Adrenal gland (tissue), 12 donors: ENCODE measurements around the gene PUS7. TPM values are rescaled to one million over a fixed set of nuclear protein-coding genes. Genes with fewer than 3 reads are reported as not detected.

Source experiments
- DNase-seq, 7 donors: peaks; one replicate each; pipeline ENCODE4 v3.0.0-alpha.2; 2019 to 2020
- H3K27ac ChIP-seq, 5 donors: fragments of 200-600 bp; sonication (generic) in 4 of 5; 1 replicate in 3 of 5; 2 replicates in 2 of 5; pipeline versions ENCODE4 v1.5.1 to v1.8.0; 2016 to 2020; ENCODE audit warnings: mild to moderate bottlenecking in 1 of 5
- H3K27me3 ChIP-seq: fragments of 200-600 bp; 2 replicates; pipeline ENCODE4 v1.8.0; 2021
- H3K36me3 ChIP-seq, 2 donors: fragments of 200-600 bp; replicated peaks in 1 of 2; 1 replicate in 1 of 2; 2 replicates in 1 of 2; pipeline versions ENCODE4 v1.5.1 to v1.8.0; 2018 to 2022
- H3K4me1 ChIP-seq, 2 donors: fragments of 200-600 bp; replicated peaks in 1 of 2; 1 replicate in 1 of 2; 2 replicates in 1 of 2; pipeline versions ENCODE4 v1.5.1 to v1.8.0; 2018 to 2021
- H3K4me3 ChIP-seq, 4 donors: fragments of 200-600 bp; sonication (generic) in 3 of 4; one replicate each; pipeline ENCODE4 v1.5.1; 2016 to 2018
- H3K9me3 ChIP-seq, 3 donors: fragments of 200-600 bp; sonication (generic) in 1 of 3; replicated peaks in 1 of 3; 1 replicate in 2 of 3; 2 replicates in 1 of 3; pipeline versions ENCODE4 v1.5.1 to v1.8.0; 2016 to 2021
- POLR2A ChIP-seq, 2 donors: fragments of 450-650 bp; IDR thresholded peaks; one replicate each; pipeline ENCODE4 v1.6.1; 2017; ENCODE audit warnings: antibody characterized with exemption in 2 of 2, mild to moderate bottlenecking in 2 of 2, moderate library complexity in 1 of 2
- WGBS, 4 donors: extraction: QIAGEN DNeasy Blood & Tissue Kit in 2 of 4; methylation state at CpG; one replicate each; pipeline versions ENCODE4 v1.1.5 to v1.1.7; 2013 to 2017; 5-methylcytosine and 5-hydroxymethylcytosine counted together
- intact Hi-C, 2 donors: fragments of 100-400 bp; cut with DNase I; formaldehyde crosslinking; loops; one replicate each; pipeline versions ENCODE4 v1.14.1 to v1.15.0; 2022 to 2023
- polyA plus RNA-seq, 3 donors: library from polyadenylated mRNA; stranded (reverse); fragments of 200-250 nt in 2 of 3; fragments of 350-450 nt in 1 of 3; fragmentation: Illumina TruSeq in 1 of 3; extraction: RNeasy Lipid Tissue Mini Kit (QIAGEN cat#74804) in 1 of 3; gene quantifications; one replicate each; pipeline ENCODE4 v1.2.3, GENCODE V29; 2013 to 2014
- total RNA-seq, 9 donors: library from RNA; depleted of rRNA in 4 of 9; stranded (reverse); fragments of >200 nt in 4 of 9; fragments of 120-200 nt in 1 of 9; fragmentation: NEBNext Ultra II Directional in 1 of 9; extraction: Animal tissue kit (Norgen Biotek cat#: 25700) in 1 of 9; gene quantifications; one replicate each; pipeline versions ENCODE4 v1.1.0 to v1.2.4, GENCODE V29; 2013 to 2023
- TF ChIP-seq, protein P1 (sequence below), 6 experiments: fragments of 450-650 bp in 4 of 6; fragments of 200-600 bp in 2 of 6; sonication (generic) in 1 of 6; IDR thresholded peaks; 1 replicate in 5 of 6; 2 replicates in 1 of 6; pipeline versions ENCODE4 v1.5.1 to v1.8.0; 2016 to 2021; ENCODE audit warnings: antibody characterized with exemption in 6 of 6, mild to moderate bottlenecking in 2 of 6, moderate library complexity in 1 of 6
- donor health status: healthy with polysubstance abuse.
- donor health status: Bipolar disorder and iron deficiency.
- donor health status: DM: yes; HTN: yes; CAD: no.
- donor health status: DM: no; HTN: no; CAD: no.
- donor health status: DM: no; HTN: no; CAD: no.
- donor health status: DM: yes; HTN: yes; CAD: no.

Gene PUS7
- total and polyA plus RNA-seq, 12 donors: 2.6 to 15.3 (median 6.0) TPM

DNA sequence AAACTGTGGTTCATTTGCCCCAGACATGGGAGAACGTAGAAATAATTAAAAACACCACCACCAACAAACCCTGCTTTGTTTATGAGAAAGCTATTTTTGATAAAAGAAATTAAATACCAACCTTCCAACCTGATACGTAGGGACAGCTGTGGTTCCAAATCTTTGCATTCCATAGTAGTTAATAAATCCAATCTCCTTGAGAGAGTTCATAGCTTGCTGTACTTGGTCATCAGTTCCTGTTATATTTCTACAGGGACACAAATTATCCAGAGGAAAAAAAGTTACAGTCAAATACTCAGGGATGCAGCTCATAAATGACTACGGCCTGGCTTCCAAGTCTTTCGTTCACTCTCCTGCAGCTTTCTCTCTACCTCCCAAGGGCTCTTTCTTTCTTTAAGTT is 41.1 kb downstream of the PUS7 start:
- TF ChIP-seq, protein P1, sequence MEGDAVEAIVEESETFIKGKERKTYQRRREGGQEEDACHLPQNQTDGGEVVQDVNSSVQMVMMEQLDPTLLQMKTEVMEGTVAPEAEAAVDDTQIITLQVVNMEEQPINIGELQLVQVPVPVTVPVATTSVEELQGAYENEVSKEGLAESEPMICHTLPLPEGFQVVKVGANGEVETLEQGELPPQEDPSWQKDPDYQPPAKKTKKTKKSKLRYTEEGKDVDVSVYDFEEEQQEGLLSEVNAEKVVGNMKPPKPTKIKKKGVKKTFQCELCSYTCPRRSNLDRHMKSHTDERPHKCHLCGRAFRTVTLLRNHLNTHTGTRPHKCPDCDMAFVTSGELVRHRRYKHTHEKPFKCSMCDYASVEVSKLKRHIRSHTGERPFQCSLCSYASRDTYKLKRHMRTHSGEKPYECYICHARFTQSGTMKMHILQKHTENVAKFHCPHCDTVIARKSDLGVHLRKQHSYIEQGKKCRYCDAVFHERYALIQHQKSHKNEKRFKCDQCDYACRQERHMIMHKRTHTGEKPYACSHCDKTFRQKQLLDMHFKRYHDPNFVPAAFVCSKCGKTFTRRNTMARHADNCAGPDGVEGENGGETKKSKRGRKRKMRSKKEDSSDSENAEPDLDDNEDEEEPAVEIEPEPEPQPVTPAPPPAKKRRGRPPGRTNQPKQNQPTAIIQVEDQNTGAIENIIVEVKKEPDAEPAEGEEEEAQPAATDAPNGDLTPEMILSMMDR (IDR thresholded peaks at IDR 0.05): no peak
- no peak for TF ChIP-seq POLR2A (IDR thresholded peaks at IDR 0.05)
- H3K4me3 ChIP-seq: no peak overlapping the region
- H3K4me1 ChIP-seq: no peaks in the 10 kb centered on the region
- 95 to 98% (median 97%) methylated on average over 4 of the region's 4 CpGs for WGBS, 4 donors
- no peaks in the 10 kb centered on the region for H3K36me3 ChIP-seq
- H3K9me3 ChIP-seq: no peaks in the 10 kb centered on the region
- no peaks in the 10 kb centered on the region for H3K27me3 ChIP-seq
- intact Hi-C loops: loop anchor here in 1 of 2 donors (10.0 kb wide), 1 partner anchor 76 kb away; no protein-coding TSS in a partner anchor
- DNase-seq: no peak
- H3K27ac ChIP-seq: no peak overlapping the region

DNA sequence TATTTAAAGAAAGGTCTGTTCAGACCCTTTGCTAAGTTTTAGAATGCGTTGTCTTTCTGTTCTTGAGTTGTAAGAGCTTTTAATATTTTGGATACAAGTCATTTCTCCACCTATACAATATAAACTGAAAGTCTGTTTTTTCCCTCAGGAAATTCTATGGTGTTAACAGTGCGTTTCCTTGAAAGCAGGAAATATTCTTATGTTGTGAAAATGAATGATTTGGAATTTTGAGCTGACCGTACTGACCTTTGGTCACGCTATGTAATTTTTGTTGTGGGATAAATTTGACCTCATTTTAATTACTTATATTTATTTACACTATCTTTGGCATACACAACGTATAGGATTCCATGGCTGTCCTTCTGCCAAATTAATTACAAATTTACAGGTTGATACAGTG is 43.5 kb downstream of the PUS7 start:
- H3K36me3 ChIP-seq: no peaks in the 10 kb centered on the region
- H3K9me3 ChIP-seq: no peaks in the 10 kb centered on the region
- TF ChIP-seq, protein P1 (IDR thresholded peaks at IDR 0.05): no peak
- no peak for TF ChIP-seq POLR2A (IDR thresholded peaks at IDR 0.05)
- intact Hi-C loops: loop anchor here in 1 of 2 donors (10.0 kb wide), 1 partner anchor 74 kb away; no protein-coding TSS in a partner anchor
- H3K4me1 ChIP-seq: no peaks in the 10 kb centered on the region
- DNase-seq: no peak
- WGBS, 4 donors: 74 to 86% (median 84%) methylated on average over 5 of the region's 5 CpGs
- H3K27ac ChIP-seq: no peak overlapping the region
- H3K4me3 ChIP-seq: no peak overlapping the region
- H3K27me3 ChIP-seq: no peaks in the 10 kb centered on the region

DNA sequence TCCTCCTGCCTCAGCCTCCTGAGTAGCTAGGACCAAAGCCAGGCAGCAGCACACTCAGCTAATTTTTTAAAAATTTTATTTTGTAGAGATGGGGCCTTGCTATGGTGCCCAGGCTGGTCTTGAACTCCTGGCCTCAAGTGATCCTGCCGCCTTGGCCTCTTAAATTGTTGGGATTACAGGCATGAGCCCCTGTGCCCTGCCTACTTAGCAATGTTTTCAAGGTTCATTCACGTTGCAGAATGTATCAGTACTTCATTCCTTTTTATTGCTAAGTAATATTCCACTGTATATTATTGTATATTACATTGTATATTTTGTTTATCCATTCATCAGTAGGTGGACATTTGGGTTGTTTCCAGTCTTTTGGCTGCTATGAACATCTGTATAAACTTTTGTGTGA is 44.2 kb downstream of the PUS7 start:
- intact Hi-C loops: loop anchor here in 1 of 2 donors (10.0 kb wide), 1 partner anchor 73 kb away; no protein-coding TSS in a partner anchor
- TF ChIP-seq POLR2A (IDR thresholded peaks at IDR 0.05): no peak
- TF ChIP-seq, protein P1 (IDR thresholded peaks at IDR 0.05): no peak
- H3K27me3 ChIP-seq: no peaks in the 10 kb centered on the region
- H3K4me3 ChIP-seq: no peak overlapping the region
- WGBS, 4 donors: 92 to 95% (median 93%) methylated on average over 2 of the region's 2 CpGs
- no peaks in the 10 kb centered on the region for H3K36me3 ChIP-seq
- DNase-seq: no peak
- H3K9me3 ChIP-seq: no peaks in the 10 kb centered on the region
- H3K27ac ChIP-seq: no peak overlapping the region
- no peaks in the 10 kb centered on the region for H3K4me1 ChIP-seq

DNA sequence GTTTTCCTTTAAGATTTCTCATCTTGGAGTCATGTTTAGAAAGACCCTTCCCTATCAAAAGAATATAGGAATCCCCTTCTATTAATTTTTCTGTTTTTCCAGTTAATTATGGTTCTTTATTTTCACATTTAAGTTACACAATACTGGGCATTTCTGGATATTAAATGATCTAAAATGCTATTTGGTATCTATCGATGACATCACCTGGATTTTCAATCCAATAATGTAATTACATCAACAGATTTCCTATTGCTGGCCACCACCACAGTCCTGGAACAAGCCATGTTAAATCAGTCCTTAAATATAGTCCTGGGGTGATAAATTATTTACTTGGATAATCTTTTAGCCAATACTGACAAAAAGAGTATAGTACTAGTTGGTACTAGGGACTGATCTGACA is 48.0 kb downstream of the PUS7 start:
- DNase-seq: no peak
- no peak overlapping the region for H3K27ac ChIP-seq
- no peak overlapping the region for H3K4me3 ChIP-seq
- 90 to 100% (median 95%) methylated on average over 1 of the region's 1 CpG for WGBS, 4 donors
- intact Hi-C loops: loop anchor here in 1 of 2 donors (10.0 kb wide), 1 partner anchor 69 kb away; no protein-coding TSS in a partner anchor
- H3K36me3 ChIP-seq: no peaks in the 10 kb centered on the region
- no peak for TF ChIP-seq POLR2A (IDR thresholded peaks at IDR 0.05)
- TF ChIP-seq, protein P1 (IDR thresholded peaks at IDR 0.05): no peak
- no peaks in the 10 kb centered on the region for H3K27me3 ChIP-seq
- H3K4me1 ChIP-seq: no peaks in the 10 kb centered on the region
- no peaks in the 10 kb centered on the region for H3K9me3 ChIP-seq
